Endometrial microvascular endothelial cells (primary cell): ENCODE results near the gene ZNF354B. TPM values are rescaled to one million over a fixed set of nuclear protein-coding genes. Genes with fewer than 3 reads are reported as not detected.
"Not testable (repeated sequence)": the region's sequence is repeated elsewhere in the genome, so short reads cannot be mapped to it uniquely, and the experiment has no call there.

Experiments
- in situ Hi-C: cut with HindIII; loops from 2 replicates; pipeline ENCODE4 v1.10.0; 2017; ENCODE audit warnings: low sequenced_read_pairs, low pct_unique_long_range_greater_than_20kb; ENCODE audit errors: inconsistent ontology term
- total RNA-seq: library from RNA; depleted of rRNA; stranded (reverse); fragments of >200 nt; gene quantifications from one replicate; pipeline ENCODE4 v1.2.3, GENCODE V29; 2015; ENCODE audit errors: inconsistent ontology term

Gene ZNF354B
- total RNA-seq, 1 donor from 2014 or later = 4.8 TPM

- in situ Hi-C loops = no loop called here
Measured at GRCh38 chr5:178870411-178870810, 10.7 kb downstream of the ZNF354B start.

DNA sequence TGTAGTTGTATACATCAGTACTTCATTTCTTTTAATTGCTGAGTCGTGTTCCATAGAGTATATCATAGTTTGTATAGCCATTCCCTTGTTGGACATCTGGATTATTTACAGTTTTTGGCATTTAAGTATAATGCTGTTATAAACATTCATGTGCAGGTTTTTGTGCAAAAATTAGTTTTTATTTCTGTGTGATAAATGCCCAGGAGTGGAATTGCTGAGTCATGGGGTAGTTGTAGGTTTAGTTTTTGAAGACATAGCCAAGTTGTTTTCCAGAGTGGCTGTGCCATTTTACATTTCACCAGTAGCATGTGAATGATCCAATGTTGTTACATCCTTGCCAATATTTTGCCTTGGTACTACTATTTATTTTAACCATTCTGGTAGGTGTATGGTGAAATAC is 12.5 kb downstream of the ZNF354B start:
- in situ Hi-C loops = no loop called here

DNA sequence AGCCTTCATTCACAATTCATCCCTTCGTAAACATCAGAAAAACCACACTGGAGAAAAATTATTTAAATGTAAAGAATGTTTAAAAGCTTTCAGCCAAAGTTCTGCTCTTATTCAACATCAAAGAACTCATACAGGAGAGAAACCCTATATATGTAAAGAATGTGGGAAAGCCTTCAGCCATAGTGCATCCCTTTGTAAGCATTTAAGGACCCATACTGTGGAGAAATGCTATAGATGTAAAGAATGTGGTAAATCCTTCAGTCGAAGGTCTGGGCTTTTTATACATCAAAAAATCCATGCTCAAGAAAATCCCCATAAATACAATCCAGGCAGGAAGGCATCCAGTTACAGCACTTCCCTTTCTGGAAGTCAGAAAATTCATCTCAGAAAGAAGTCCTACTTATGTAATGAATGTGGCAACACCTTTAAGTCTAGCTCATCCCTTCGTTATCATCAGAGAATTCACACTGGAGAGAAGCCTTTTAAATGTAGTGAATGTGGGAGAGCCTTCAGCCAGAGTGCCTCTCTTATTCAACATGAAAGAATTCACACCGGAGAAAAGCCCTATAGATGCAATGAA is 23.5 kb downstream of the ZNF354B start:
- in situ Hi-C loops = not testable (repeated sequence)

DNA sequence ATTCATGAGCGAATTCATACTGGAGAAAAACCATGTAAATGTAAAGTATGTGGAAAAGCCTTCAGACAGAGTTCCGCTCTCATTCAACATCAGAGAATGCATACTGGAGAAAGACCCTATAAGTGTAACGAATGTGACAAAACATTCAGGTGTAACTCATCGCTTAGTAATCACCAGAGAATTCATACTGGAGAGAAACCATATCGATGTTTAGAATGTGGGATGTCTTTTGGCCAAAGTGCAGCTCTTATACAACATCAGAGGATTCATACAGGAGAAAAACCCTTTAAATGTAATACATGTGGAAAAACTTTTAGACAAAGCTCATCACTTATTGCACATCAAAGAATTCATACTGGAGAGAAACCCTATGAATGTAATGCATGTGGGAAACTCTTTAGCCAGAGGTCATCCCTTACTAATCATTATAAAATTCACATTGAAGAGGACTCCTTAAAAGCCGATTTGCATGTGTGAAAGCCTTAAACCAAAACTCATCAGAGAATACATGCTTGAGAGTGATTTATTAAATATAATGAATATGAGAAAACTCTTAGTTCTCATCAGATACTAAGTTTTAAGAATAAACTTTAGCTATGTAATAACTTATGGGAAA is 24.2 kb downstream of the ZNF354B start:
- in situ Hi-C loops = no loop called here

DNA sequence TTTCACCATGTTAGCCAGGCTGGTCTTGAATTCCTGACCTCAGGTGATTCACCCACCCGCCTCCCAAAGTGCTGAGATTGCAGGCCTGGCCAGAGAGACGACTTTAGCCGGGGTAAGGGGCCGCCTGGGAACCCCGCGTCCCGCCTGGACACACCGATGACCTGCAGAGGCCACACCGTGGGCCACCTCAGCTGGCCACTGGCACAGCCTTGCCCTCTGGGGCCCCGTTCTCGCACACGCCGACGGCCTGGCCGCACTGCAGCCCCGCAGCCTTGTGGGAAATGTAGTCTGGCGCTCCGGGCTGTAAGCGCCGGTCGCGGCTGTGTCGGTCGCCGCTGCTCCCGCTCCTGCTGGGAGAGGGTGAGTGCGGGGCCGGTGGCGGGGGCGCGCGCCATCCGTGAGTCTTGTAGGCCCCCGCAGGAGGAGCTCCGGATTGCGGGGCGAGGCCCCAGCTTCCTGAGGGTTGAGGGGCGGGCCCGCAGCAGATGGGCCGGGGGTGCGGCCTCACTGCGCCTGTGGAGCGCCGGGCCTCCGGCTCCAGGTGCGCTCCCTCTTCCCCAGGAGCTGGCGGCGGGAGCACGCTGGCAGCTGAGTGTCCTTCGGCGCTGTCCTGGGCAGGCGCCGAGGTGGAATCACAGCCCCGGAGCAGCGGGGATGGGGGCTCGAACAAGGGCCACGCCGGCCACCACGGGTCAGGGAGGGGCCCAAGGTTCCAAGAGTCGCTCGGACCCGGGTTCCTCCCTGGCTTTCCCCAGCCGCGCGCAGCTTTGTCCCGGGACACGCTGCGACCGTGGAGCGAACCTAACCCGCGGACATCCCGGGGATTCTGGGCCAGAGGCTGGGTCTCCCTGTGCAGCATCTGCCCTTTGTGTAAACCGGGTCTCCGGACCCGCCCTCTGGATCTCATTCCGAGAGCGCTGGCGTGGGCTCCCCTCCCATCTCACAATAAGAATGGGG is 36.1 kb downstream of the ZNF354B start, which contains the start of gene ZFP2:
ZFP2 (plus strand) TSS at position 299 of the 957 bp plus-strand sequence. CDS start 35,401 bp downstream, outside the sequence.
- in situ Hi-C loops = no loop called here

DNA sequence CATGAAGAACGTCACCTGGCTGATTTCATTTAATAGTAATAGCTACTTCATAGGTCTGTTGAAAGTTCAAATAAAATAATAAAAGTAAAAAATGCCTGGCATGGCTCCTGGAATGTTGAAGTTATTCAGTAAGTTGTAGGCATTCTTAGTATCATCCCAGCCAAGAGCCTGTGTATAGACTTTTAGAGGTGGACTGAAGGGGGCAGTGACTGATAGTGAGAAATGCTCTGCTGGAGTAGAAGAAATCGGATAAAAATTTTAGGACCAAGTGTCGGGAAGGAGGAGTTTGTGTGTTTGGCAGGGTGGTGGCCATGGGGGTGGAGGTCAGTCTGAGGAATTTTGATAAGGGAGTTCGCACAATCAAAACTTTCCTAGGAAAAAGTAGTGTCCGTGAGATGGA is 39.5 kb downstream of the ZNF354B start:
- in situ Hi-C loops = no loop called here

DNA sequence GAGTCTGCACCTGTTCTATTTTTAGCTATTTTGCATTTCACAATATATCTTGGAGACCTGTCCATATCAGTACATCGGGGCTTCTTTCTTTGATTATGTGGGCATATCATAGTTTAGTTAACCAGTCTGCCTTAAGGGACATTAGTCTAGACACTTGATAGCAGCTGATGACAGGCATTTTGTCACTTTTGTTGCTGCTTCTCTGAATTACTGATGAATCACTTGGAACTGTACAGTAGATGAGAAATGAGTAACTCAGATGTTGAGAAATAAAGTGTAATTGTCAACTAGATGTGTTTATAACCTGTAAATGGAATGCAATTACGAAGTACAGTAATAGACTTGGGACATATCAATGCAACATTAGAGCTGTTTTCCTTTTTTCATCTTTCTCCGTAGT is 43.1 kb downstream of the ZNF354B start:
- in situ Hi-C loops = no loop called here

DNA sequence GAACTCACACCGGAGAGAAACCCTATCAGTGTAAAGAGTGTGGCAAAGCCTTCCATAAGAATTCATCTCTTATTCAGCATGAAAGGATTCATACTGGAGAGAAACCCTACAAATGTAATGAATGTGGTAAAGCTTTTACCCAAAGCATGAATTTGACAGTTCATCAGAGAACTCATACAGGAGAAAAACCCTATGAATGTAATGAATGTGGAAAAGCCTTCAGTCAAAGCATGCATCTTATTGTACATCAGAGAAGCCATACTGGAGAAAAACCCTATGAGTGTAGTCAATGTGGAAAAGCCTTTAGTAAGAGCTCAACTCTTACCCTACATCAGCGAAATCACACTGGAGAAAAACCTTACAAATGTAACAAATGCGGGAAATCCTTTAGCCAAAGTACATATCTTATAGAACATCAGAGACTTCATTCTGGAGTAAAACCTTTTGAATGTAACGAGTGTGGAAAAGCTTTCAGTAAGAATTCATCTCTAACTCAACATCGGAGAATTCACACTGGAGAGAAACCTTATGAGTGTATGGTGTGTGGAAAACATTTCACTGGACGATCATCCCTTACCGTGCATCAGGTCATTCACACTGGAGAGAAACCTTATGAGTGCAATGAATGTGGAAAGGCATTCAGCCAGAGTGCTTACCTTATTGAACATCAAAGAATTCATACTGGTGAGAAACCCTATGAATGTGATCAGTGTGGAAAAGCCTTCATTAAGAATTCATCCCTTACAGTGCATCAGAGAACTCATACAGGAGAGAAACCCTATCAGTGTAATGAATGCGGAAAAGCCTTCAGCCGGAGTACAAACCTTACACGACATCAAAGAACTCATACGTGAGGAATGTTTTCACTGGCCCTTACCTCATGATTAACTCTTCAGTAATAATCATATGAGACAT is 72.3 kb downstream of the ZNF354B start:
- in situ Hi-C loops = no loop called here

Other genes starting within 250 kb of the ZNF354B start
- 11.1 TPM for gene CLK4, start 232.9 kb upstream of the ZNF354B start, total RNA-seq
- 6.8 TPM for gene ZNF354A, start 129.3 kb upstream of the ZNF354B start, total RNA-seq
- gene ZFP2, start 36.0 kb downstream of the ZNF354B start, total RNA-seq = 0.65 TPM
- not detected for gene ZNF454, start 81.2 kb downstream of the ZNF354B start, total RNA-seq
- gene GRM6, start 135.4 kb downstream of the ZNF354B start, total RNA-seq = not detected
- gene ZNF879, start 163.9 kb downstream of the ZNF354B start, total RNA-seq = 2.0 TPM
- 2.5 TPM for gene ZNF354C, start 200.4 kb downstream of the ZNF354B start, total RNA-seq